HG03103 (cell line): ENCODE data around the gene GUCY1B1.

ENCODE experiments used
- ATAC-seq: cut with Tn5 transposase; IDR thresholded peaks from one replicate; pipeline ENCODE4 v1.9.1; 2021; ENCODE audit warnings: low read depth; ENCODE audit not compliant: unreplicated experiment

GUCY1B1 gene

GRCh38 chr4:155854582-155855226 is 95.9 kb downstream of the GUCY1B1 start:
- ATAC-seq: no peak

- no peak for ATAC-seq
Measured at GRCh38 chr4:155855897-155856296, 97.1 kb downstream of the GUCY1B1 start.
